GM19397 (cell line): ENCODE results near the gene YWHAG.

Source experiments
- ATAC-seq: cut with Tn5 transposase; IDR thresholded peaks from one replicate; pipeline ENCODE4 v1.9.1; 2021; ENCODE audit warnings: mild to moderate bottlenecking, moderate library complexity; ENCODE audit not compliant: unreplicated experiment

Gene YWHAG

GRCh38 chr7:76278540-76278939, 80.3 kb downstream of the YWHAG start:
- no peak for ATAC-seq
